Measurements from ENCODE around the gene MCC.
A peak's percentile ranks its signal among the peaks of the same experiment; 100 is the strongest.

- TF ChIP-seq CTCF (IDR thresholded peaks at IDR 0.05 in 4 of 5, conservative IDR thresholded peaks at IDR 0.05 in 1 of 5) (no peak), POLR2A (IDR thresholded peaks at IDR 0.05) (peak; percentile 60 to 79)
Observed at GRCh38 chr5:113294311-113295110, 193.7 kb downstream of the MCC start.
